Raji (cell line): ENCODE results near the gene ALG9.

Experiments used
- POLR2A ChIP-seq: IDR thresholded peaks from 2 replicates; pipeline ENCODE4 v1.6.1; 2011; ENCODE audit warnings: low read depth, low read length, control low read depth; ENCODE audit not compliant: insufficient read depth

ALG9 gene

DNA sequence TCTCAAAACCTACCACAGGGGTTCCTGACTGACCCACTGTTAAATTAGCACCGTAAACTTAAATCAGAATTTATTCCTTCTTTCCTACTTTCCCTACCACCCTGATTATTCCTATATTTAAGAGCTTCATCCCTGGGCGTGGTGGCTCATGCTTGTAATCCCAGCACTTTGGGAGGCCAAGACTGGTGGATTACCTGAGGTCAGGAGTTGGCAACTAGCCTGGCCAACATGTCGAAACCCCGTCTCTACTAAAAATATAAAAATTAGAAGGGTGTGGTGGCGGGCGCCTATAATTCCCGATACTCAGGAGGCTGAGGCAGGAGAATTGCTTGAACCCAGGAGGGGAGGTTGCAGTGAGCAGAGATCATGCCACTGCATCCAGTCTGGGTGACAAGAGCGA, 20.3 kb downstream of the ALG9 start:
- no peak for TF ChIP-seq POLR2A

DNA sequence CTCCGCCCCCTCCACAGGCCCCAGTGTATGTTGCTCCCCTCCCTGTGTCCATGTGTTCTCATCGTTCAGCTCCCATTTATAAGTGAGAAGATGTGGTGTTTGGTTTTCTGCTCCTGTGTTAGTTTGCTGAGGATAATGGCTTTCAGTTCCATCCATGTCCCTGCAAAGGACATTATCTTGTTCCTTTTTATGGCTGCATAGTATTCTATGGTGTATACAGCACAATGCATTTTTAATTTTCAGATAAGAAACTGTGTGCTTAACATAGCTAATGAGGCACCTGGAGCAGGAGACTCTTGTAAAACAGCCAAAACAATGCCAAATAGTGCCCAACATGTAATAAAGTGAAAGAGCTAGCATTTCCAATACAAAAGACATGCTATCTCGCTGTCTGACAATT, 21.8 kb downstream of the ALG9 start:
- no peak for TF ChIP-seq POLR2A

DNA sequence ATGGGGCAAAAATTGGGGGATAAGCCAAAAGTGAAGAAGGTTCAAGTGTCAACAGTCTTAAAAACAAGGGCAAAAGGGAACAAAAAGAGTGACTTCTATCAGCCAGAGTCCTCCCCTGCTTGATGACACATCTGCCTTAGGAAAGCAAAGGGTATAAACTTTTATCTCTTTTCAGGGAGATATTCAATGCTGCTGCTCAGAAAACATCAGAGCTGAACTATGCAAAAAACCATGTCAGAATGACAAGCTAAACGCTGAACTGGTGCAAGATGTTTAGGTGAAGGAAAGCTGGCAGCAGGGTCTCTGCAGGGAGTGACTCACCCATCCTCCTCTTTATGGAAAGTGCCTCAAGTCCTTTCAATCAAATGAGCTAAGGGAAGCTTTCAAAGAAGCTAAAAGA, 24.7 kb downstream of the ALG9 start:
- no peak for TF ChIP-seq POLR2A

GRCh38 chr11:111846063-111846462, 25.3 kb downstream of the ALG9 start:
- TF ChIP-seq POLR2A, result no peak

GRCh38 chr11:111845276-111846028, 25.9 kb downstream of the ALG9 start:
- no peak for TF ChIP-seq POLR2A

- TF ChIP-seq POLR2A, result no peak
Measured at GRCh38 chr11:111843661-111844060, 27.7 kb downstream of the ALG9 start.

- no peak for TF ChIP-seq POLR2A
Measured at GRCh38 chr11:111841370-111842053, 29.9 kb downstream of the ALG9 start.

DNA sequence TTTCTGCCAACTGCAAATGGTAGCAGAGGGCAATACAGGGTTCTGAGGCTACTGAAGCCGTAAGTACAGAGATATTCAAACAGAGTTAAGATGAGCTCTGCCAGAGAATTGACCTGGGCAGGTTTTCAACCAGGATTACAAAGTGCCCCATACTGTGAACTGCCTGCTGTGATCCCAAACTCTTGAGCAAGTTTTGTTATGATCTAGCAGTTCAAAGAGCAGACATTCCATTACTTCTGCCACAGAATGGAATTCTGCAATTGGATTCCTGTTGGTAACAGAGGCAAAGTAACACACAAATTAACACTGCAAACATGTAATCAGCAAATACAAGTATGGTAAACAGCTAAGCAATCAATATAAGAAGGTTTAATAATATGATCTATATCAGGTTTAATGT, 31.2 kb downstream of the ALG9 start:
- TF ChIP-seq POLR2A, result no peak

- TF ChIP-seq POLR2A, result no peak
Measured at GRCh38 chr11:111838054-111838453, 33.3 kb downstream of the ALG9 start.

DNA sequence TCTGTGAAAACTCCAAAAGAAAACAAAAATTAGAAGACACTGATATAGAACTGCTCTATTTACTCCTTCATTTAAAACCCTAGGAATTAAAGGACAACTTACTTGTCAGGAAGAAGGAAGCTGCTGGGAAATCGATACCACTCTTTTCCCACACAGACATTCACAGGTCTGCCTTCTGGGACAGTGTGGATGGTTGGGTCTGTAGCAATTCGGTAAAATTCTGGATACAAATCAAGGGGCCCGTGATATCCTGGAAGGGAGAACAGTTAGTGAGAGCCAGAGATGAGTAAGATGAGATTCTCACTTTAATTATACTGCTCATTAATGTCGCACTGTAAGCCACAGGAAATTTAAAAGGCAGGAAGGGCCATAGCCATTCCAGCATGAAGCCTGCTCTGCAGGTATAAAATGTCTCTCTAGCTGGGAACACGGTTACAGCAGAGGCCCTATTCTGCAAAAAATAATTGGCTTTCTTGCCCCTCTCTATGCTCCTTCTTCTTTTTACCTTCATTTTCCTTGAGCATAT, 34.0 kb downstream of the ALG9 start:
- no peak for TF ChIP-seq POLR2A

GRCh38 chr11:111836721-111837120, 34.7 kb downstream of the ALG9 start:
- no peak for TF ChIP-seq POLR2A

DNA sequence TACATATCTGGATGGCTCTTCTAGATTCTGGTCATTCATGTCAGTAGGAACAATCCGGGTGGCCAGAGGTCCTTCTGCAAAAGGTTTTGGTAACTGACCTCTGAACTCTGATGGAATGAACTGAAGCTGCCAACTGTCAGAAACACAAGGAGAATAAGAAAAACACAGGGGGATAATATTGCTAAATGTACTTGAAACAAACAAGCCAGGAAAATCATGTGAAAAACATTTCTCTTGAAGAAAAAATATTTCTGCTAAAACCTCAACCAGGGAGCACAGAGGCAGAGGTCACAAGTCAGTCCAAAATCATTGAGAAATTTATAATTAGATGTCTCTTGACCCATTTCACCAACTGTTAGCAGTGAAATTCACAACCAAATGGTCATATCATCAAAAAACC, 35.2 kb downstream of the ALG9 start:
- no peak for TF ChIP-seq POLR2A

GRCh38 chr11:111835665-111836064, 35.7 kb downstream of the ALG9 start:
- no peak for TF ChIP-seq POLR2A

- TF ChIP-seq POLR2A, result no peak
Measured at GRCh38 chr11:111834432-111835163, 36.8 kb downstream of the ALG9 start.

DNA sequence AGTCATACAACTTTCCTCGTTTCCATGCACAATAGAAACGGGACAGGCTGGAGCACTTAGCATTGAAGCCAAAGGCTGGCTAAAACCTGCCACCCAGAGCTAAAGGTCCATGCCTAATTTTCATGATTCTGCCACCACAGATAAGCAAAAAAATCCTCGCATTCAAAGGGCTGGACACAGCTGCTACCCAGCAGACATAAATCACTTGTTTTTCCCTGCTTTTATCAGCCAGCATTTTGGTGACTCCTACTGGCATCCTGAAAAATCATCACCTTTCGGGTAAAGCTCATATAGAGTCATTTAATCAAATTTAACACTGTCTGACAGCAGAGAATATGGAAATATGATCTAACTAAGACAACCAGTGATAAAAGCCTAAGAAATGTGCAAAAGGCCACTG, 37.9 kb downstream of the ALG9 start:
- no peak for TF ChIP-seq POLR2A
